NCI-H446 treated with DMSO at 0.1 percent for 48 hours (cell line): ENCODE results near the gene NDUFB11.
"Not testable (repeated sequence)": the region's sequence is repeated elsewhere in the genome, so short reads cannot be mapped to it uniquely, and the experiment has no call there.

Source experiments
- DNase-seq: peaks from one replicate; lab custom pipeline; 2025; lab: John Stamatoyannopoulos, UW

Gene NDUFB11

DNA sequence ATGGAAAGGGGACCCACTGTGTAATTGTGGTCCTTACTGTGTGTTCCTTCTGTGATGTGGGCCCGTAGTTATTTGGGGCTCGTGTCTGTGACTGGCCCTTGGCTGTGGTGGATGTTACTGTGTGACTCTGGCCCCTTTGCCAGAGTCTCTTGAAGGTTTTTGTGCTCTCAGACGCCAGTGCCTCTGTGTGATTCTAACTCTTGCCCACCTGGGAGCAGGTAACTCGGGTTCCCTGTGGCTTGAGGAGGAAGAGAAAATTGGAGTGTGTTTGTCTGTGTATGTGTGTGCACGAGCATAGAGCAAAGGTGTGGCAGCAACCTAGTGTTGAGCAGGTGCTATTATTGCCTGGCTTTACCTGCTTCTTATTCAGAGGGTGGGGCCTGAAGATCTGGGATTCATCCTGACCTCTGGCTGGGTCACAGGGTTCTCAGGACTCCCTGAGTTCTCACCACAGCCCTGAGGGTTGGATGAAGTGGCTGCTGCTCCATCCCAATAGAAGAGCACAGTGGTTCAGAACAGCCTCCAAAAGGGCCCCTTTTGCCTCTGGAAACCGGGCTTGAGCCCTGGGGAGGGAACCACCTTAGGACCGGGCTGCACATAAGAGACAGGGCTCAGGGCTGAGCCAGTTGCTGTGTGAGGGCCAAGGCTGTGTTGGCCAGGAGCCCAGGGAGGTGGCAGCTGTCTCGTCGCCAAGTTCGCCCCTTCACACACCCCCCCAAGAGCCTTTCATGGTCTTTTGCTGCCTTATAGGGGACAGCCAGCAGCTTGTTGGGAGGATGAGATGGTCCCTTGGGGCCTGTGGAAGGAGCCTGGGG lies 1.8 kb upstream of the NDUFB11 start:
- DNase-seq, result no peak

- no peak for DNase-seq
Observed at GRCh38 chrX:47145395-47146120, 1.1 kb upstream of the NDUFB11 start.

DNA sequence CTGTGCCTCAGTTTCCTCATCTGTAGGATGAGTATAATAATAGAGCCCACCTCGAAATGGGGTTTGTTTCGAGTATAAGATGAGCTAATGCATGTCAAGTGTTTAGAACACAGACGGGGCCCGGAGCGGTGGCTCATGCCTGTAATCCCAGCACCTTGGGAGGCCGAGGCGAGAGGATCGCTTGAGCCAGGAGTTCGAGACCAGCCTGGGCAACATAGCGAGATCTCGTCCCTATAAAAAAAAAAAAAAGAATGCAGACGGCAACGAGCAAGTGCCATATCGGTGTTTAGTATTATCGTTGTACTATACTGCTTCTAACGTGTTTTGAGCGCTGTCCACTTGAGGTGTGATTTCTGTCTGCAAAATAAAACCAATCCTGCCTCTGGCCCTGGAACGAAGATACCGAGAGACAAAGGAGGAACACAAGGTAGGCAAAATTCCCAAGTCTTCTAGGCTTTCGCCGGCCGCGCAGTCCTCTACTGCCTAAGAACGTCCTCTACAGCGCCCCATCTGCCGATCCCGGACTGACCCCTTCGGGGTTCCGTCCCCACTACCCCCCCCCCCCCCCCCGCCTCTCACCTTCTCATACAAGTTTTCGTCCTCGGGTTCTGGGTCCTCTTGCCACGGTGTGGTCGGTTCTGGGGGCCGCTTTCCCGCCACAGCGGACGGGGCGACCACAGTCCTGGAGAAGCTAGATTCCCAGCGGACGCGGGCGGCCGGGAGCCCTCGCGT lies 442 bp downstream of the NDUFB11 start:
- DNase-seq, result no peak

- no peak for DNase-seq
Observed at GRCh38 chrX:47138171-47138570, 6.3 kb downstream of the NDUFB11 start.

- not testable (repeated sequence) for DNase-seq
Observed at GRCh38 chrX:47135650-47136049, 8.9 kb downstream of the NDUFB11 start.

- DNase-seq, result no peak
Observed at GRCh38 chrX:47133493-47133892, 11.0 kb downstream of the NDUFB11 start.

- DNase-seq, result no peak
Observed at GRCh38 chrX:47129899-47130358, 14.6 kb downstream of the NDUFB11 start.

DNA sequence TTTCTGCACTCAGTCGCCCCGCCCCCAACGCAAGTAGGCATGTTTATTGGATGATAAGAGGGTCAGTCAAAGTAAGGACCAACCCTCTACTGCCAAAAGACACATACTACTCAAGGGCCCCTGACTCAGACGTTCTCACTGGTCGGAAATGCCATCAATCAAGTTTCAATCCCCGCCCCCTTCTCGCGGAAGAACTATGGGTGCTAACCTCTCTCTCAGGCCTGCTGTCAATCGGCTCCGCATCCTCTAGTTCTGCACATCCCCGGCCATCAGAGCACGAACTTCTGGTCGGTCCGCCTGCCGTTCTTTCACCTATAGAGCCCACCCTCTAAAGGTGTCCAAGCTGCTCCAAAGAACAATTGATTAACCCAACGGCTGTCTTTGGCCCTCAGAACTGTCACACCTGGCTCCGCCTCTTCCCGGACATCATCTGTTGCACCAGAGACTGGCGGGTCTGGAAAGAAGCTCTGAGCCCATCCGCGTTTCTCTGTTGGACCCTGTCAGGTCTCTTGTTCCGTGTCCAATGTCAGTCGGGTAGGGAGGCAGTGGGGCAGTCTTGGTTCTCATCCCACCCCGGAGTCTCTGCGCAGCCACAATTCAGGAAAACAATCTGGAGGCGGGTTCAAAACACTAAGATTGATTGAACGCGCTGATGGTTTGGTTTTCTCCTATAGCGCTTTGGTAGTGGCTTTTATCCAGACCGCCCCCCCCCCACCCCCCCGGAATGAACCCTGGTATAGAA lies 15.2 kb downstream of the NDUFB11 start:
- DNase-seq, result peak; percentile 91

DNA sequence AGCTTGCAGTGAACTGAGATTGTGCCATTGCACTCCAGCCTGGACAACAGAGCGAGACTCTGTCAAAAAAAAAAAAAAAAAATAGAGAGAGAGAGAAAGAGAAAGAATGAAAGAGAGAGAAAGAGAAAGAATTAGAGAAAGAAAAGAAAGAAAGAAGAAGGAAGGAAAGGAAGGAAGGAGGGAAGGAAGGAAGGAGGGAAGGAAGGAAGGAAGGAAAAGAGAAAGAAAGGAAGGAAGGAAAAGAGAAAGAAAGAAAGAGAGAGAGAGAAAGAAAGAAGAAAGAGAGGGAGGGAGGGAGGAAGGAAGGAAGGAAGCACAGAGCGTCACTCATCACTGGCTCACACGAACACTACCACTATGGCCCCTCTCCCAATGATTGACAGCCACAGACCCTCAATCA lies 20.0 kb downstream of the NDUFB11 start:
- DNase-seq, result not testable (repeated sequence)

GRCh38 chrX:47116551-47117110 lies 27.9 kb downstream of the NDUFB11 start:
- DNase-seq, result not testable (repeated sequence)

- no peak for DNase-seq
Observed at GRCh38 chrX:47112316-47112954, 32.1 kb downstream of the NDUFB11 start.

DNA sequence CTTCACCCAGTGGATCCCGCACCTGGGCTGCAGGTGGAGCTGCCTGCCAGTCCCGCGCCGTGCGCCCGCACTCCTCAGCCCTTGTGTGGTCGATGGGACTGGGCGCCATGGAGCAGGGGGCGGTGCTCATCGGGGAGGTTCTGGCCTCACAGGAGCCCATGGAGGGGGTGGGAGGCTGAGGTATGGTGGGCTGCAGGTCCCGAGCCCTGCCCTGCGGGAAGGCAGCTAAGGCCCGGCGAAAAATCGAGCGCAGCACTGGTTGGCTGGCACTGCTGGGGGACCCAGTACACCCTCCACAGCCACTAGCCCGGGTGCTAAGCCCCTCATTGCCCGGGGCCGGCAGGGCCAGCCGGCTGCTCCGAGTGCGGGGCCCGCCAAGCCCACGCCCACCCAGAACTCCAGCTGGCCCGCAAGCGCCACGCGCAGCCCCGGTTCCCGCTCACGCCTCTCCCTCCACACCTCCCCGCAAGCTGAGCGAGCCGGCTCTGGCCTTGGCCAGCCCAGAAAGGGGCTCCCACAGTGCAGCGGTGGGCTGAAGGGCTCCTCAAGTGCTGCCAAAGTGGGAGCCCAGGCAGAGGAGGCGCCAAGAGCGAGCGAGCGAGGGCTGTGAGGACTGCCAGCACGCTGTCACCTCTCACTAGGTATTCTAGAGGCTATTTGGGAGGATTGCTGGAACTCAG lies 33.4 kb downstream of the NDUFB11 start:
- not testable (repeated sequence) for DNase-seq

- no peak for DNase-seq
Observed at GRCh38 chrX:47101206-47101605, 43.3 kb downstream of the NDUFB11 start.

GRCh38 chrX:47098338-47099094 lies 46.0 kb downstream of the NDUFB11 start:
- DNase-seq, result no peak

GRCh38 chrX:47097018-47097417 lies 47.5 kb downstream of the NDUFB11 start:
- DNase-seq, result no peak

DNA sequence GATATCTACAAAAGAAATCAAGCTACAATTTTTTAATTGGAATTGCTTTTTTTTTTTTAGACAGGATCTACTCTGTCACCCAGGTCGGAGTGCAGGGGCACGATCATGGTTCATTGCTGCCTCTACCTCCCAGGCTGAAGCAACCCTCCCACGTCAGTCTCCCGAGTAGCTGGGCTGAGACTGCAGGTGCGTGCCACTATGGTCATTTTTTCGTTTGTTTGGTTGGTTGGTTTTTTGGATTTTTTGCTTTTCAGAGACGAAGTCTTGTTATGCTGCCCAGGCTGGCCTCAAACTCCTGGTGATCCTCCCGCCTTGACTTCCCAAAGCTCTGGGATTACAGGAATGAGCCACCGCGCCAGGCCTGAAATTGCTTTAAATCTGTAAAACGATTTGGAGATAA lies 50.6 kb downstream of the NDUFB11 start:
- DNase-seq, result no peak

GRCh38 chrX:47093248-47093647 lies 51.3 kb downstream of the NDUFB11 start:
- peak; percentile 1 for DNase-seq
